Lower leg skin (tissue), 3 donors: ENCODE data around the gene TMEM163.

Source experiments
- CTCF ChIP-seq, 3 donors: fragments of 450-650 bp; IDR thresholded peaks; one replicate each; pipeline ENCODE4 v1.5.1; 2016; ENCODE audit warnings: antibody characterized with exemption in 3 of 3, mild to moderate bottlenecking in 3 of 3, moderate library complexity in 2 of 3
- POLR2A ChIP-seq, 2 donors: fragments of 450-650 bp; IDR thresholded peaks; one replicate each; pipeline ENCODE4 v1.6.1; 2016 to 2017; ENCODE audit warnings: antibody characterized with exemption in 2 of 2, mild to moderate bottlenecking in 1 of 2, moderate library complexity in 1 of 2

- TF ChIP-seq CTCF (IDR thresholded peaks at IDR 0.05) (no peak), POLR2A (IDR thresholded peaks at IDR 0.05) (no peak)
Observed at GRCh38 chr2:134583997-134584520, 134.7 kb downstream of the TMEM163 start.
